ENCODE data around the gene PTPRD.

Gene PTPRD

DNA sequence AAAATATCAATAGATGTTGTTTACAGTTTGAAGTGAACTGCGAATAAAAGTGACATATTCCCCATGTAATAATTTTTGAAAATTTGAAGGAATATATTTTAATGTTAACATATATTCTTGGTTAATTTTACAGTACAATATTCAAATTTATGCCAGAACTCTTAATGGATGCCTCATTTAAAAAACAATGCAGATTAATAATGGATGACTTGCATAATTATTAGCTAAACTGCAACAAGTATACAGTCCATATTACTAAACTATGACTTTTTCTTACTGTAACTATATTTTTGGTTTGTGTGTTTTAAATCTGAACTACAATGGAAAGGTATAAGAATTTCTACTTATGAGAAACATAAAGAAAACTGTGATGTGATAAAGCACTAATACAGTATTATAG, 1390.1 kb downstream of the PTPRD start:
- no peak for ATAC-seq
- Mint-ChIP-seq H3K36me3 (no peaks in the 10 kb centered on the region), H3K27ac (no peak overlapping the region), H3K4me3 (no peak overlapping the region), H3K4me1 (no peaks in the 10 kb centered on the region), H3K9me3 (peaks cover 7% of the 10 kb centered on the region)
- DNase-seq (ENCODE audit: low spot score in 2 of 2): no peak

DNA sequence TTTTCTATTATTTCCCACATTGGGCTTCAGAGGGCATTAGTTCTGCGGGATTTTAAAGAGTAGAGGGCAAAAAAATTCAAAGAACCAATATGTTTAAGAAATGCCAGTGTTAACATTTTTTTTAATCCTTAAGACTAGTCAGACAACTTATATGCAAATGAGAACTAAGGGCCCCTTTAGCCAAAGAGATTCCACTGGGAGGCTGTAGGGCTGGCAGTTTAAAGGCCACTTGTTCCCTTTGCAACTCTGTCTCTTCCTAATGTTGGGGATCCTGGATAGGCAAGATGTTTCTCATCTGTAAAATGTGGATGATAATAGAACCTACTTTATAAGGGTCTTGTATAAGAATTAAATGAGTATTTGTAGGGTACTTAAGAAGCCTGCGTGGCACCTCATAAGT, 1395.9 kb downstream of the PTPRD start:
- DNase-seq (ENCODE audit: low spot score in 2 of 2) (no peak), ATAC-seq (no peak)
- H3K36me3 Mint-ChIP-seq: no peaks in the 10 kb centered on the region
- H3K9me3 Mint-ChIP-seq: peaks cover 5% of the 10 kb centered on the region
- no peak overlapping the region for H3K4me3 Mint-ChIP-seq
- no peak overlapping the region for H3K27ac Mint-ChIP-seq
- no peaks in the 10 kb centered on the region for H3K4me1 Mint-ChIP-seq

DNA sequence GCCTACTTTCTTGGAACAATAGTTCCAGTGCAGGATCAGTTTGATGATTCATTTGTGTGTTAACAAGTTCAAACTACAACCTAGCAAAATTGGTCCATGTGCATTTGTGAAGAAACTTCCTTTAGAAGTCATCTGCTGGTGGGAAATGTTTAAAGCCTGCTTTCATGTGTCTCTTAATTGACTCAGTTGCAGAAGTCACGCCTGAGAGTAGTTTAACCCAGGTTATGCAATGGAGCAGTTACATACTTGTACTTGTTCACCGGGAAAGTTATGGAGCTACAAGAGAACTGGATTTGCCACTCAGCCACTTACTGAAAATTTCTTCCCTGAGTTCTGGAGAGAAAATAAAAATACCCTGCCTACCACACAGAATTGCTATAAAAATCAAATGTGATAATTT, 1397.8 kb downstream of the PTPRD start:
- ATAC-seq (no peak), DNase-seq (ENCODE audit: low spot score in 2 of 2) (no peak)
- no peaks in the 10 kb centered on the region for H3K36me3 Mint-ChIP-seq
- H3K4me3 Mint-ChIP-seq: no peak overlapping the region
- H3K27ac Mint-ChIP-seq: no peak overlapping the region
- peaks cover 5% of the 10 kb centered on the region for H3K9me3 Mint-ChIP-seq
- H3K4me1 Mint-ChIP-seq: no peaks in the 10 kb centered on the region

DNA sequence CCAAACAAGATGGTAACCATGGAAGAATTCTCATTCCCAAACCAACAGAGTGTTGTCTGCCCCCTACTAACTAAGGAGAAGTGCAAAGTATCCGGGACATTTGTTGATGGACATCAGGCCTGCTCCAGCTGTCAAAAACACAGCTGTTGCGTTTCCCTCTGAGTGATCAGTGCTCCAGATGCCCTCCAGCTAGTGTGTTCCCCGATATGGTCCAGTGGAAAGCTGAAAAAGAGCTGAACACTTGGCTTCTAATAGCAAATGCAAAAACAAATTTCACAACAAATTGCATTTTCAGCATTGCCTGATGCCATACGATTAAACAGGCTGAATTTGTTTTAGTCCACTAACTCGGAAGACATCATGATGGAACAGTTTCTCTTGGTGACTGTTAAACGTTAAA, 1398.7 kb downstream of the PTPRD start:
- ATAC-seq (no peak), DNase-seq (ENCODE audit: low spot score in 2 of 2) (no peak)
- H3K36me3 Mint-ChIP-seq: no peaks in the 10 kb centered on the region

DNA sequence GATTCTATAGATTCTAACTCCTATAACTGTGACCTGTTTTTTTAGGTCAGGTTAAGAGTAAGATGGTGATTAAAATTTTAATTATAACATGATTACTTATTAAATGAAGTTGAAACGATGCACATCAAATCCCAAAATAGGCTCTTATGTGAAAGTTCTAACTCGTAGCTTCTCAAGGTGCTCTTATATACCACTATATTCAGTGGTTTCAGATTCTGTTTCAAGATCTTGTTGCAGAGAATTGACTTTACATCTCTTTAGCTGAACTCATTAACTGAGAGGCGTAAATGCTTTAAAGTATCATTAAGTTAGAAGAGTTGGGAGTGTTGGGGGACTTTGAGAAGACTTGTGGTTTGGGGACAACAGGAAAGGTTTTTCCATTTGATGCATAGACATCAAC, 1399.8 kb downstream of the PTPRD start:
- no peak overlapping the region for H3K27ac Mint-ChIP-seq

More for the DNA sequence above, 1398.7 kb downstream of the PTPRD start:
- Mint-ChIP-seq H3K27ac (no peak overlapping the region), H3K4me1 (no peaks in the 10 kb centered on the region), H3K9me3 (peaks cover 5% of the 10 kb centered on the region), H3K4me3 (no peak overlapping the region)

GRCh38 chr9:9202276-9202675, 1410.5 kb downstream of the PTPRD start:
- Mint-ChIP-seq H3K36me3 (no peaks in the 10 kb centered on the region), H3K4me1 (no peaks in the 10 kb centered on the region), H3K9me3 (peaks cover 6% of the 10 kb centered on the region), H3K27ac (no peak overlapping the region), H3K4me3 (no peak overlapping the region)
- ATAC-seq: no peak
- no peak for DNase-seq (ENCODE audit: low spot score in 2 of 2)

More for the DNA sequence above, 1399.8 kb downstream of the PTPRD start:
- ATAC-seq (no peak), DNase-seq (ENCODE audit: low spot score in 2 of 2) (no peak)
- H3K9me3 Mint-ChIP-seq: peaks cover 2% of the 10 kb centered on the region
- H3K4me1 Mint-ChIP-seq: no peaks in the 10 kb centered on the region
- no peaks in the 10 kb centered on the region for H3K36me3 Mint-ChIP-seq
- no peak overlapping the region for H3K4me3 Mint-ChIP-seq

DNA sequence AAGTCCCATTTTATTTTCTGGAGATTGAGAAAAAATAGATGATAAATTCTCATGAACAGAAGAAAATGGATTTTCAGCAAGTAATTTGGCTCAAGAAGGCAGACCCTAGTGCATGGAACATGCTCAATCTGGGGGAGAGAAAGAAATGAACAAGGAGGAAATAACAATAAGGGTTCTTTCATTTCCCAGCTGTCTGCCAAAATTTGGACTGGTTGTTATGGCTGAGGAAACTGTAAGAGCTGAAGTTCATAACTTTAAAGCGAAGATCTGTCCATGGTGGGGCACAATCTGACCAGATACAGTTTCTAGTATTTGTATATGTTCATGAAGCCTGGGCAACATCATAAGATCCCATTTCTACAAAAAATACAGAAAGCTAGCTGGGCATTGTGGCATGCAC, 1426.7 kb downstream of the PTPRD start:
- Mint-ChIP-seq H3K9me3 (peaks cover 9% of the 10 kb centered on the region), H3K4me3 (no peak overlapping the region), H3K27ac (no peak overlapping the region), H3K4me1 (no peaks in the 10 kb centered on the region), H3K36me3 (no peaks in the 10 kb centered on the region)
- DNase-seq (ENCODE audit: low spot score in 2 of 2) (no peak), ATAC-seq (no peak)

DNA sequence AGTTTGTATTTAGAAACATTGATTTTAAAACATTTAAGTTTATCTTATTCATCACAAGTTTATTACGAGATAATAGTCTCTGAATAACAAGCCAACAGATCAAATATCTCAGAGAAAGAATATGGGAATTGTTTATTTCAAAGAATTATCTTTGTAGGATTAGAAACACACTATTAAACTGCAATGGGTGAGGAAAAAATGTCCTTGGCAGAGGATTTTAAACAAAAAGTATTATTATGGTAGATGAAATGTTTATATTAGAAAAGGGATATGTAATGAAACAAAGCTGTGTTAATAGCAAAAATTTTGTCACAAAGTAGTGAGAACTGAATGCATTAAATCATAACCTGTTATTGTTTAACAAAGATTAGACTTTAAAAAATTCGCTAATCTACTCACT, 1430.4 kb downstream of the PTPRD start:
- ATAC-seq: no peak
- Mint-ChIP-seq H3K4me3 (no peak overlapping the region), H3K36me3 (no peaks in the 10 kb centered on the region), H3K27ac (no peak overlapping the region), H3K9me3 (peaks cover 8% of the 10 kb centered on the region), H3K4me1 (no peaks in the 10 kb centered on the region)
- no peak for DNase-seq (ENCODE audit: low spot score in 2 of 2)

DNA sequence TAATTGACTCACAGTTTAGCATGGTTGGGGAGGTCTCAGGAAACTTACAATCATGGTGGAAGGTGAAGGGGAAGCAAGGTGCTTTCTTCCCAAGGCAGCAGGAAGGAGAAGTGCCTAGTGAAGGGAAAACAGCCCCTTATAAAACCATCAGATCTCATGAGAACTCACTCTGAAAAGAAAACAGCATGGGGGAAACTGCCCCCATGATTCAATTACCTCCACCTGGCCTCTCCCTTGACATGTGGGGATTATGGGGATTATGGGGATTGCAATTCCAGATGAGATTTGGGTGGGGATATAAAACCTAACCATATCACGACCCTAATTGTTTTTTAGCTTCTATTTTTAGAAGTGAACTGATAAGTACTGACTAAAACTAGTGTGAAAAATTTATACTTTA, 1435.7 kb downstream of the PTPRD start:
- ATAC-seq: no peak

GRCh38 chr9:9174358-9174757, 1438.4 kb downstream of the PTPRD start:
- no peaks in the 10 kb centered on the region for H3K36me3 Mint-ChIP-seq
- no peak overlapping the region for H3K27ac Mint-ChIP-seq
- no peaks in the 10 kb centered on the region for H3K4me1 Mint-ChIP-seq
- DNase-seq (ENCODE audit: low spot score in 2 of 2): no peak
- H3K9me3 Mint-ChIP-seq: peaks cover 6% of the 10 kb centered on the region
- no peak overlapping the region for H3K4me3 Mint-ChIP-seq
- ATAC-seq: no peak

More for the DNA sequence above, 1435.7 kb downstream of the PTPRD start:
- peaks cover 6% of the 10 kb centered on the region for H3K9me3 Mint-ChIP-seq
- H3K4me3 Mint-ChIP-seq: no peak overlapping the region
- no peaks in the 10 kb centered on the region for H3K4me1 Mint-ChIP-seq
- H3K27ac Mint-ChIP-seq: no peak overlapping the region
- H3K36me3 Mint-ChIP-seq: no peaks in the 10 kb centered on the region
- DNase-seq (ENCODE audit: low spot score in 2 of 2): no peak

- no peaks in the 10 kb centered on the region for H3K4me1 Mint-ChIP-seq
- no peak overlapping the region for H3K4me3 Mint-ChIP-seq
- no peak overlapping the region for H3K27ac Mint-ChIP-seq
- ATAC-seq (no peak), DNase-seq (ENCODE audit: low spot score in 2 of 2) (no peak)
- peaks cover 5% of the 10 kb centered on the region for H3K9me3 Mint-ChIP-seq
- H3K36me3 Mint-ChIP-seq: no peaks in the 10 kb centered on the region
These were observed 1439.5 kb downstream of the PTPRD start for GRCh38 chr9:9173264-9173663.

GRCh38 chr9:9170439-9171134, 1442.2 kb downstream of the PTPRD start:
- no peak overlapping the region for H3K27ac Mint-ChIP-seq
- no peaks in the 10 kb centered on the region for H3K36me3 Mint-ChIP-seq
- H3K9me3 Mint-ChIP-seq: peaks cover 3% of the 10 kb centered on the region
- H3K4me1 Mint-ChIP-seq: no peaks in the 10 kb centered on the region
- DNase-seq (ENCODE audit: low spot score in 2 of 2) (no peak), ATAC-seq (no peak)
- H3K4me3 Mint-ChIP-seq: no peak overlapping the region

DNA sequence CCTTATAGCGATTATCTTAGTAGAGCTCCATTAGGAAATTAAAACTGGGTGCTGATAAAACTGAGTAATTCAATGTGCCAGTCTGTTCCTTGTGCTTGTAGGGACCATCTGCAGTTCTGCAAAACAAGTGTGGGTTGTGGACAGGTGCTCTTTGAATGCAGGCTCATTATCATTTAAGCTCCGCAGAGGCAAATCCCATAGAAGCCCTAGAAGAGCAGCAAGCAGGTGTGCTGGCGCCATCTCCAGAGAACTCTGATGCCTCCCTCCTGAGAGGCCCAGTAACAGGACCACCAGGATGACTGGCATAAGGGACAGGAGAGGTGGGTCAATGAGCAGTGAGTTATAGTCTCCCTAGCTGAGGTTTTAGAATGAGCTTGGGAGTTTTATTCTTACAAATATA, 1470.8 kb downstream of the PTPRD start:
- no peak overlapping the region for H3K4me3 Mint-ChIP-seq
- peaks cover 5% of the 10 kb centered on the region for H3K9me3 Mint-ChIP-seq
- no peaks in the 10 kb centered on the region for H3K36me3 Mint-ChIP-seq
- H3K27ac Mint-ChIP-seq: no peak overlapping the region
- no peak for ATAC-seq
- H3K4me1 Mint-ChIP-seq: no peaks in the 10 kb centered on the region
- no peak for DNase-seq (ENCODE audit: low spot score in 2 of 2)

GRCh38 chr9:9133526-9133925, 1479.3 kb downstream of the PTPRD start:
- no peak for DNase-seq (ENCODE audit: low spot score in 2 of 2)
- no peak for ATAC-seq
- H3K4me1 Mint-ChIP-seq: no peaks in the 10 kb centered on the region
- H3K9me3 Mint-ChIP-seq: no peaks in the 10 kb centered on the region
- H3K27ac Mint-ChIP-seq: no peak overlapping the region
- no peaks in the 10 kb centered on the region for H3K36me3 Mint-ChIP-seq
- H3K4me3 Mint-ChIP-seq: no peak overlapping the region

DNA sequence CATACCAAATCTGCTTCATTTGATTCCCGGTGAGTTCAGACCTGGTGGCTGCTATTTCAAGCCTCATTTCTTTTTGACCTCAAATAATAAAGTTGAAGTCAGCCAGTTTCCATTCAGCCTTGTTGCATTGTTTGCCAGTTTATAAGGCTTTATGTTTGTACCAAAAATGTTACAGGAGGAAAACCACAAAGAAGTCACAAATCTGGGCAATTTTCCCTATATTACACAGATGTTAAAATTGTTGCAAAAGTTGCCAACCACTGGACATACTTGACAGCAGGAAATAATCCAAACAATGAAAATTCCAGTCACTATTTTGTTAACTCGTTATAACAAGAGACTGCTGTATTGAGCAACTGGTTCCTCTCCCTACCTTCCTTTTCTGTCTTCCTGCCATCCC, 1488.2 kb downstream of the PTPRD start:
- no peak for DNase-seq (ENCODE audit: low spot score in 2 of 2)
- H3K4me3 Mint-ChIP-seq: no peak overlapping the region

GRCh38 chr9:9122230-9122875, 1490.4 kb downstream of the PTPRD start:
- Mint-ChIP-seq H3K36me3 (no peaks in the 10 kb centered on the region), H3K27ac (no peak overlapping the region), H3K4me3 (no peak overlapping the region), H3K4me1 (no peaks in the 10 kb centered on the region), H3K9me3 (peaks cover 4% of the 10 kb centered on the region)
- ATAC-seq: no peak
- no peak for DNase-seq (ENCODE audit: low spot score in 2 of 2)

More for the DNA sequence above, 1488.2 kb downstream of the PTPRD start:
- Mint-ChIP-seq H3K36me3 (no peaks in the 10 kb centered on the region), H3K4me1 (no peaks in the 10 kb centered on the region), H3K9me3 (peaks cover 4% of the 10 kb centered on the region), H3K27ac (no peak overlapping the region)
- no peak for ATAC-seq

Measured in stimulated activated effector memory CD8-positive, alpha-beta T cell treated with anti-CD3 and anti-CD28 coated beads, Interleukin-12 subunit alpha, Interleukin-12 subunit beta, amount 100 ng/mL, for 72 hours (primary cell).